ENCODE results near the gene MDP1.

MDP1 gene

GRCh38 chr14:24181371-24182077 lies 34.3 kb downstream of the MDP1 start:
- DNase-seq (ENCODE audit: low read depth): no peak

DNA sequence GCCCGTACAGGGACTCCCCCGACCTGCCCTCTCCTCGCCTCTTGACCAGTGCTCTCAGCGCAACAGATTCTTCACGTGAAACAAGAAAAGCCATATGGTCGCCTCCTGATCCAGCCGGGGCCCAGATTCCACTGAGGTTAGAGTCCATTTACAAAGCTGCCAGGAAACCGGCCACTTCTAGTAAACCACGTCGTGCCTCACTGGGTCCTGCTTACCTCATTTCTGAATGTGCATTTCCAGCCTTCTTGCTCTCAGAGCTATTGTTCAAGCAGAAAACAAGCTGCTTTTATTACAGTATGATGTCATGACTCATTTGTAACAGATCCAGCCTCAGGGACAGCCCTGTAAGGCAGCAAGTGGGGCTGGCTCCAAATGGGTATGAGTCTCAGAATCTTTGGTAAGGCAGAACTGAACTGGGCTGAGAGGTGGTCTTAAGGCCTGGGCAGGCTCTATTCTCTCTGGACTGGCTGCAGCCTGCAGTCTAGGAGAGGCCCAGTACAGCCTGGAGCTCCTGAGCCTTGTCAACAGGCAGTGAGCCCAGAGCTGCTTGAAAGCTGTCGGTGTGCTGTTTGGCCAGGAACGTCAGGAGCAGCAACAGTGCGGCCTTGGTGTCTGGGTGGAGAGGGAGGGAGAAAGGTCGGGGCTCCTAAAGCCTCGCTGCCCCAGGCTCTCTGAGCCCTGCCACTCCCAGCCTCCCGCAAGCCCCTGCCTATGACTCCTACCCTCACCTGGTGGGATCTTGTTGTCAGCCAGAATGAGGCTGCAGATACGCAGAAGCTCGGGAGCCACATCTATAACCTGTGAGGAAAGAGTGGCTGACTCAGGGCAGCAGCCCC lies 35.7 kb downstream of the MDP1 start:
- DNase-seq (ENCODE audit: low read depth): no peak

DNA sequence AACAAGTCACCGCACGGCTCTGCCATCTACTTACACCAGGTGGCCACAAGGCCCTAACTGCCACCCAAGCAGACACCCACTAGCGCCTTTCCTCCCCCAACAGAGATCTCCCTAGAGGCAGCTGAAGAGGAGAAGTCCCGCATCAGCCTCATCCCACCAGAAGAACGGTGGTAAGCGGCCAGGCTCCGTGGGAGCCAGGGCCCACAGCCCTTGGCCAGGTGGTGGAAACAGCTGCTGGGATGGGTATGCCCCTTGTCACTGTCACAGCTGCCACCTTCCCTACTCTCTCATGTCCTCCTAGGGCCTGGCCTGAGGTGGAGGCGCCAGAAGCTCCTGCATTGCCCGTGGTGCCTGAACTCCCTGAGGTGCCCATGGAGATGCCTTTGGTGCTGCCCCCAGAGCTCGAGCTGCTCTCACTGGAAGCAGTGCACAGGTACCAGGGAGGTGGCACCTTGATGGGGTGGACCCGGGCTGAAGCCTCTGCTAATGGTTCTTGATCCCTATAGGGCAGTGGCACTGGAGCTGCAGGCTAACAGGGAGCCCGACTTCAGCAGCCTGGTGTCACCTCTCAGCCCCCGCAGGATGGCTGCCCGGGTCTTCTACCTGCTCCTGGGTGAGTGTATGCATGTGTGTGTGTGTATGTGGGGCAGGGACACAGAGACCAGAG lies 36.4 kb downstream of the MDP1 start:
- DNase-seq (ENCODE audit: low read depth): no peak

GRCh38 chr14:24178399-24179178 lies 37.3 kb downstream of the MDP1 start:
- DNase-seq (ENCODE audit: low read depth): no peak

- no peak for DNase-seq (ENCODE audit: low read depth)
Measured at GRCh38 chr14:24177891-24178290, 38.0 kb downstream of the MDP1 start.

GRCh38 chr14:24177041-24177825 lies 38.6 kb downstream of the MDP1 start:
- DNase-seq (ENCODE audit: low read depth): no peak

GRCh38 chr14:24176599-24176998 lies 39.3 kb downstream of the MDP1 start:
- no peak for DNase-seq (ENCODE audit: low read depth)

DNA sequence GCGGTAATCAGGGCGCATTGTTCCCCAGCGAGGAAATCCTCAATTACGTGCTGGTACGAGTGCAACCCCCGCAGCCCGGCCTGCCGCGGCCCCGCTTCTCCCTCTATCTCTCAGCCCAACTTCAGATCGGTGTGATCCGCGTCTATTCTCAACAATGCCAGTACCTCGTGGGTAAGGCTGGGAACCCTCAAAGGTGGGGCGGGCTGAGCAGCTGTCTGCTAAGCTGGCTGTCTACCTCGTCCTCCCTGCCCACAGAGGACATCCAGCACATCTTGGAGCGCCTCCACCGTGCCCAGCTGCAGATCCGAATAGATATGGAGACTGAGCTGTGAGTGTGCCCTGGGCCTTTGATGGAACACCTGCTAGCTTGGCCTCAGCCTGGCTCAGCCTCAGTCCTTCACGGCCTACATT lies 43.0 kb downstream of the MDP1 start:
- DNase-seq (ENCODE audit: low read depth): no peak

DNA sequence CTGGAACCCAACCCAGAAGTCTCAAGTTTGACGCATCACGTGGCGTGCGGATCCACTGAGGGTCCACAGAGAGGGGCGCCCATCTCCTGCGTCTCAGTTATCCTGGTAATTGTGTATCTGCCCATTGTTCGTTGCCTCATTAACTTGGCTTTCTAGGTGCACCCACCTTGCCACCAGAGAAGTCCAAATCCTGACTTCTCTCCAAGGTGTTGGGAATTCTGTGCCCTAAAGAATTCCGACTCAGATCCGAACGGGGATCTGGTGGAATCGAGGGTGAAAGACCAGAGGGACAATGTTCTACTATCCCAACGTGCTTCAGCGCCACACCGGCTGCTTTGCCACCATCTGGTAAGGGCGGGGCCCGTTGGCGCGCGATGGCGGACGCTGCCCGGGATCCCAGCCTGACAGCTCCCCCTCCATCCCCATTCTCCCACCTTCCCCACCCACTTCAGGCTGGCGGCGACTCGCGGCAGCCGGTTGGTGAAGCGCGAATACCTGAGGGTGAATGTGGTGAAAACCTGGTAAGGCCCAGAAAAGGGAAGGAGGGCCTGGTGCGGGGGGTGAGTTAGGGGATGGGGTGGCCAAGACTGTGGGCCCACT lies 43.5 kb downstream of the MDP1 start:
- no peak for DNase-seq (ENCODE audit: low read depth)

DNA sequence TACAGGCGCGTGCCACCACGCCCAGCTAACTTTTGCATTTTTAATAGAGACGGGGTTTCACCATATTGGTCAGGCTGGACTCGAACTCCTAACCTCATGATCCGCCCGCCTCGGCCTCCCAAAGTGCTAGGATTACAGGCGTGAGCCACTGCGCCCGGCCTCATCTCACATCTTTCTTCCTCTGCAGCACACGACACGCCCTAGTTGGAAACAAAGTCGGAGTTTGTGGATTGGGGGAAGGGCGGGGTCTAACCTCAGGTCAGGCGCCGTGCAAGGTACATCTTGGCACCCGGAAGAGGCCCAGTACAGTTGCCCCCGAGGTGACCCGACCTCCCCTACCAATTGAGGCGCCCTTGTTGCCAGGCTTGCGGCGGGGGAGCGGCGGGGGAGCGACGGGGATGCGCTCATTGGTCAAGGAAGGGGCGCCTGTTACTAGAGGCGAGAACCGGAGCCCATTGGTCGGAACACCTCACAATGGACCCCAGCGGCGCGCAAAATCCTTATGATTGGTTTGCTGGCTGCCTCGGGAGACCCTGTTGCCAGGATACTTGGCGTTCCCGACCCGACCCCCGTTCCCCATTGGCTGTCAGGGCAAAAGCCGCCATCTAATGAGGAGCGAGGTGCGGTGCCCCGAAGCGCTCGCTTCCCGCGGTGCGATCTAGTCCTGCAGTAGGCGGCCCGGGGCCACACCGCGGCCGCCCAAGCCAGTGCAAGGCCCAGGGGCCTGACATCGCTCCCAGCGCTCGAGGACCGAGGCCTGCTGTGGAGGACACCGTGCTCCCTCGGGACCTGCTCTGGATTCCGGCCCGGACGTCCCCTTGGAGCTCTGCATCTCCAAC lies 44.2 kb downstream of the MDP1 start, which contains the start of gene REC8:
Gene REC8 (plus strand): TSS at position 659 of the 839 bp plus-strand sequence. CDS start 473 bp downstream, outside the sequence.
- no peak for DNase-seq (ENCODE audit: low read depth)

GRCh38 chr14:24167469-24168114 lies 48.3 kb downstream of the MDP1 start:
- no peak for DNase-seq (ENCODE audit: low read depth)

GRCh38 chr14:24165785-24166184 lies 50.1 kb downstream of the MDP1 start:
- no peak for DNase-seq (ENCODE audit: low read depth)

DNA sequence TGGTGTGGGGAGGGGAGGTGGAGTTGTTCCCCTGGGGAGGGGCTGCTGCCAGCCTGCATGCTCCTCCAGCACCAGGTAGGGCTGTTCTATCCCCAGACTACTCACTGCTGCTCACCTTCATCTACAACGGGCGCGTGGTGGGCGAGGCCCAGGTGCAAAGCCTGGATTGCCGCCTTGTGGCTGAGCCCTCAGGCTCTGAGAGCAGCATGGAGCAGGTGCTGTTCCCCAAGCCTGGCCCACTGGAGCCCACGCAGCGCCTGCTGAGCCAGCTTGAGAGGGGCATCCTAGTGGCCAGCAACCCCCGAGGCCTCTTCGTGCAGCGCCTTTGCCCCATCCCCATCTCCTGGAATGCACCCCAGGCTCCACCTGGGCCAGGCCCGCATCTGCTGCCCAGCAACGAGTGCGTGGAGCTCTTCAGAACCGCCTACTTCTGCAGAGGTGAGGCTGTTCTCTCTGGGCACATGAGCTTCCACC lies 51.3 kb downstream of the MDP1 start:
- no peak for DNase-seq (ENCODE audit: low read depth)

Data from HS-5 (cell line).